ENCODE data around the gene ABCB4.

ABCB4 gene

GRCh38 chr7:87475359-87476178 is at the start of gene ABCB4:
Gene ABCB4, minus strand, starts transcription at chr7:87475680. Its CDS starts 215 bp downstream, at chr7:87475465.
- DNase-seq: no peak

GRCh38 chr7:87518735-87519134 is 43.3 kb upstream of the ABCB4 start:
- DNase-seq: no peak

GRCh38 chr7:87517891-87518290 is 42.4 kb upstream of the ABCB4 start:
- no peak for DNase-seq

GRCh38 chr7:87517136-87517815 is 41.8 kb upstream of the ABCB4 start:
- DNase-seq: no peak

GRCh38 chr7:87513735-87514335 is 38.4 kb upstream of the ABCB4 start:
- no peak for DNase-seq

GRCh38 chr7:87512906-87513305 is 37.4 kb upstream of the ABCB4 start:
- DNase-seq: no peak

- DNase-seq: no peak
These were observed 36.0 kb upstream of the ABCB4 start for GRCh38 chr7:87511510-87511909.

- no peak for DNase-seq
These were observed 35.0 kb upstream of the ABCB4 start for GRCh38 chr7:87510411-87510875.

GRCh38 chr7:87507446-87507845 is 32.0 kb upstream of the ABCB4 start:
- DNase-seq: no peak

GRCh38 chr7:87506246-87507180 is 31.0 kb upstream of the ABCB4 start:
- no peak for DNase-seq

GRCh38 chr7:87505557-87506245 is 30.2 kb upstream of the ABCB4 start:
- no peak for DNase-seq

- DNase-seq: no peak
These were observed 29.6 kb upstream of the ABCB4 start for GRCh38 chr7:87505122-87505521.

- no peak for DNase-seq
These were observed 24.0 kb upstream of the ABCB4 start for GRCh38 chr7:87499494-87499893.

GRCh38 chr7:87498893-87499292 is 23.4 kb upstream of the ABCB4 start:
- no peak for DNase-seq

- no peak for DNase-seq
These were observed 22.0 kb upstream of the ABCB4 start for GRCh38 chr7:87497482-87497881.

GRCh38 chr7:87495366-87495765 is 19.9 kb upstream of the ABCB4 start:
- no peak for DNase-seq

GRCh38 chr7:87494454-87494853 is 19.0 kb upstream of the ABCB4 start:
- DNase-seq: no peak

GRCh38 chr7:87483131-87483530 is 7.7 kb upstream of the ABCB4 start:
- no peak for DNase-seq

- no peak for DNase-seq
These were observed 6.6 kb upstream of the ABCB4 start for GRCh38 chr7:87482115-87482514.

GRCh38 chr7:87480386-87480785 is 4.9 kb upstream of the ABCB4 start:
- DNase-seq: no peak

GRCh38 chr7:87479951-87480350 is 4.5 kb upstream of the ABCB4 start:
- DNase-seq: no peak

GRCh38 chr7:87476179-87476557 is 688 bp upstream of the ABCB4 start:
- DNase-seq: no peak
